Epithelial cell of proximal tubule (primary cell): ENCODE measurements around the gene ADGRD1. TPM values are rescaled to one million over a fixed set of nuclear protein-coding genes. Genes with fewer than 3 reads are reported as not detected.

Experiments used
- DNase-seq: peaks from one replicate; pipeline ENCODE4 v3.0.0-alpha.2; 2011; ENCODE audit warnings: low read depth
- H3K4me3 ChIP-seq: 2 replicates; pipeline ENCODE4 v1.5.1; 2011; ENCODE audit warnings: low read depth, mild to moderate bottlenecking, low read length
- total RNA-seq: library from RNA; depleted of rRNA; stranded (reverse); fragments of >200 nt; gene quantifications from 2 replicates; pipeline ENCODE4 v1.2.3, GENCODE V29; 2015
- TF ChIP-seq, protein P1 (sequence below): conservative IDR thresholded peaks from 2 replicates; pipeline ENCODE4 v1.5.1; 2012; ENCODE audit warnings: low read depth, mild to moderate bottlenecking, low read length

The ADGRD1 gene
- total RNA-seq, 1 donor from 2014 or later: not detected

DNA sequence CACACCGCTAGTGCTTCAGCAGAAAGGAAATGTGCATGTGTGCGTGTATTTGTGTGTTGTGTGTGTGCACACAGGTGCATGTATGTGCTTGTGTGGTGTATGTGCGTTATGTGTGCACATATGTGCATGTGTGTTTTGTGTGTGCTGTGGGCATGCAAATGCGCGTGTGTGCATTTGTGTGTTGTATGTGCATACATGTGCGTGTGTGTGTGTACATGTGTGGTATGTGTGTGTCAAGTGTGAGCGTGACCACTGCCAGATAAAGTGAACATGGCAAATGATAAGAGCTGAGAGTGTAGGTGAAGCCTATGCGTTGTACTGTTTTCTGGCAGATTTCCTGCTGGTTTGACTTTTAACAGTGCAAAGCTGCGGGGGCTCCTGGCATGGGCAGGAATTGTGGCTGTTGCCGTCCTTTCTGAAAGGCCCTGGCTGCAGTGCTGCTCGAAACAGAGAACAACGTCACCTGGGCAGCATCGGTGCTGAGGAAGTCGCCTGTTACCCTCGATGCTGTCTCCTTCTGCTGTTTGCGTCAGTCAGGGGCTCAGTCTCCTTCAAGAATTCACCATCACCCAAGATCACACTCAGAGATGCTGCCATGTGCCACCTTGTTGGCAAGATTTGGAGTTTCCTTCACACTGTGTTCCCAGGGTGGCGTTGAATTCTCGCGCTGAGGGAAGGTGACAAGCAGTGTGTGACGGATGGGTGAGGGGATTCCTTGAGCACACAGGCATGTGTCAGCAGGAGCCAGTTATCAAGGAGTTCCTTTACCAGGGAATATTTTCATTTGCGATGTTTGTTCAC is 56.1 kb downstream of the ADGRD1 start:
- no peak for DNase-seq
- H3K4me3 ChIP-seq: no peak overlapping the region
- TF ChIP-seq, protein P1, sequence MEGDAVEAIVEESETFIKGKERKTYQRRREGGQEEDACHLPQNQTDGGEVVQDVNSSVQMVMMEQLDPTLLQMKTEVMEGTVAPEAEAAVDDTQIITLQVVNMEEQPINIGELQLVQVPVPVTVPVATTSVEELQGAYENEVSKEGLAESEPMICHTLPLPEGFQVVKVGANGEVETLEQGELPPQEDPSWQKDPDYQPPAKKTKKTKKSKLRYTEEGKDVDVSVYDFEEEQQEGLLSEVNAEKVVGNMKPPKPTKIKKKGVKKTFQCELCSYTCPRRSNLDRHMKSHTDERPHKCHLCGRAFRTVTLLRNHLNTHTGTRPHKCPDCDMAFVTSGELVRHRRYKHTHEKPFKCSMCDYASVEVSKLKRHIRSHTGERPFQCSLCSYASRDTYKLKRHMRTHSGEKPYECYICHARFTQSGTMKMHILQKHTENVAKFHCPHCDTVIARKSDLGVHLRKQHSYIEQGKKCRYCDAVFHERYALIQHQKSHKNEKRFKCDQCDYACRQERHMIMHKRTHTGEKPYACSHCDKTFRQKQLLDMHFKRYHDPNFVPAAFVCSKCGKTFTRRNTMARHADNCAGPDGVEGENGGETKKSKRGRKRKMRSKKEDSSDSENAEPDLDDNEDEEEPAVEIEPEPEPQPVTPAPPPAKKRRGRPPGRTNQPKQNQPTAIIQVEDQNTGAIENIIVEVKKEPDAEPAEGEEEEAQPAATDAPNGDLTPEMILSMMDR: no peak

DNA sequence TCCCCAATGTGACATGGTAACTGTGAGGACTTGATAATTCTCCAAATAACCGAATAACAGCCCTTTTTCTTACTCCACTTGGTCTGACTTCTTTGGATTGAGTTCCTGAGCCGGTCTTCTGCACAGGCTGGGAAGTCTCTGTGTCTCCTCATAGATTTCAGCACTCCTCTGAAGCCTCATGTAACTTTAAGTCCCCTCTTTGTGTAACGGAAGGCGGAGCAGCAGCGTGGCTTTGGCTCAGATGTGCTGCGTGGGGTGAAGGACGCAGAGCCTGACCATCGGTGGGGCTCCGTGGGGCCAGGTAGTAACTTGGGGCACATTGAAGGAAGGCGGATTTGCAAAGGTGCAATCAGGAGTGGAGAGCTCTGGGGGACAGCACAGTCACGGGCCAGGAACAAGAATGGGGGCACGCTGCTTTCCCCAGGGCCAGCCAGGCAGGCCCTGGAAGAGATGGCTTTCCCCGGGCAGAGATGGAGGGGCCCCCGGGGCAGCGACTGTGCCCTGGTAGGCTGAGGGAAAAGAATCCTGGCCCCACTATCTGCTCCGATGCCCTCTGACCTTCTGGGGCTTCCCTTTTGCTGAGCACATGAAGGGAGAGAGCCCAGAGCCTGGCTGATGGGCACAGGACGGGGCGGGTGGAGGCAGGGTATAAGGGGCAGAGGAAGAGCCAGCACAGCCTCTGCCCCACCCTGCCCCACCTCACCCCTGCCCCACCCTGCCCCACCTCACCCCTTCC is 56.9 kb downstream of the ADGRD1 start:
- TF ChIP-seq, protein P1: no peak
- H3K4me3 ChIP-seq: no peak overlapping the region
- no peak for DNase-seq

DNA sequence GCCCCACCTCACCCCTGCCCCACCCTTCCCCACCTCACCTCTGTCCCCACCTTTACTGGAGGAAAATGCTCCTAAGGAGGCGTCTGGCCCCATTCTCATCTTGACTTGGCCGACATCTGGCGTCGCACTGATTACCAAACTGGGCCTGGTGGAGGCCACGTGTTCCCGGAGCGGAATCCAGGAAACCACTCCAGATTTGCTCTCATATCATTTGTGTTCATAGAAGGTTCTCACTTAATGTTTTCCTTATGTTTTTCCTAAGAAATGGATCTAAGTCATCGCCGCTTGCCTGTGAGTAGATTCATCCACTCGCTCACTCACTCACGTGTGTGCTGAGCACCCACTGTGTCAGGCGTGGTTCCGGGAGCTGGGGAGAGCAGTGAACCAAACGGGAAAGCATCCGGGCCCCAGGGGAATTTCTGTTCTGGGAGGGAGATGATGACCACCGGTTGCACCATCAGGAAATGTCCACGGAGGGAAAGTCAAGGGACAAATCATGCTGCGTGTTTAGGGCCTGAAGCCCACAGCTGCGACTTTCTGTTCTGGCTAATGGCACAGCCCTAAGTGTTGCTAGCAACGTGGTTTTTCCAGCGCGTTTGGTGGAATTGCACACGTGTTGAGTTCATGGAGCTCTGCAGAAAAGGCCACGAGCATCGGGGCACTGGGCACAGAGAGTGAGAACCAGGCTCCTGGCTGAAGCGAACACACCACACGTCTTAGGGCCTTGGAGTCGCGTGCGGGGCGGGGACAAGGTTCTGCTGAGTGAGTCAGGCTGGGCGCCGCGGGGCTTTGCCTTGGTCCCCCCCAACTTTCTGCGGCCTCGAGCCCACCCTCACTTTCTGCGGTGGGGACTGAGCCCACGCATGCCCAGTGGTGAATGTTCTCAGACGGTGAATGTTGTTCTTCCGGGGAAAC is 57.7 kb downstream of the ADGRD1 start:
- DNase-seq: no peak
- TF ChIP-seq, protein P1: no peak
- H3K4me3 ChIP-seq: no peak overlapping the region

DNA sequence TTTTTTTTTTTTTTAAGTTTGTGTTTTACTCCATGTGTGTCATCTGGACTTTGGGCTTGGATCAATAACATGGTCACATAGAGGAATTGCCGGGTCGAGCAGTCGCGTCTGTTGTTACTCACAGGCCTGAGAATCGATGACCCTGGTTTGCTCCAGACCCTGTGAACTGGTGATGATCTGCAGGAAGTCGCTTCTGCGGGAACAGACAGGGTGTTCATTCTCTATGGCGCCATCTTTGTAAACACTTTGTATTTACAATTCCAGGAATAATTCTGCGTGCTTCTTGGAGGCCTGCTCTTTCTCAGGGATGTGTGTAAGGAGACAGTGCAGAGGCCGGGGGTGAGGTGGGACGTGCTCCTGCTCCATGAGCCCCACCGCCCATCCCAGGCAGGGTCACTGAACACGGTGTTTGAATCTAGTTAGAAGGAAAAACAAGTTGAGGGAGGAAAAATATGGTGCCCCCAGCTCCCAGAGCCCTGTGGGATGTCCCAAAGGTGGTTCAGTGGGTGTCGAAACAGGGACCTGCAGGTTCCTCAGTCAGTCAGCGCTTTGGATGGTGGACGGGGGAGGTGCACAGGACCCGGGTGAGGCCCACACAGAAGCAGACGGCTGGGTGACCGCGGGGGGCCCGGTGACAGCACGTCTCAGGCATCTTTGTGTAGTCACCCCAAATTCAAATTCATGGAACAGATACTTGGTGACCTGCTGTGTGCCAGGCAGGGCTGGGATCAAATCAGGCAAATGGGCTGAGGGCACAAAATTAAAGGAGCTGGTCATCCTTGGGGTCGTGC is 58.8 kb downstream of the ADGRD1 start:
- H3K4me3 ChIP-seq: no peak overlapping the region
- TF ChIP-seq, protein P1: no peak

DNA sequence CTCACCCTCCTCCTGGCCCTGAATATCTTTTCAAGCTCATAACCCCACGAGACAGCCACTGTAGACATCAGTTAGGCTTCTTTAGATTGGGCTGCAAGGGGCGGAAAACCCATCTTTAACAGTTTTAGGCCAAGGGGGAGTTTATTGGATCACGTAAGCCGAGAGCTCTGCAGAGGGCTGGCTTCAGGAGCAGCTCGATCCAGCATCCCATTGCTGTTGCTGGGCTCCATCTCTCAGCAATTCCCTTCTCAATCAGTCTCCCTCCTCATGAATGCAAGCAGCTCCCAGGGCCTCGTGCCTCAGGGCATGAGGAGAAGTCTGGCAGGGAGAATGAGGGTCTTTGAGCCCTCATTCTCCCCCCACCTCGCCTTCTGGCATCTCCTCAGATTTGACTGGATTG is 59.4 kb downstream of the ADGRD1 start:
- DNase-seq: no peak
- TF ChIP-seq, protein P1: no peak
- H3K4me3 ChIP-seq: no peak overlapping the region

More for the DNA sequence above, 58.8 kb downstream of the ADGRD1 start:
- DNase-seq: no peak

DNA sequence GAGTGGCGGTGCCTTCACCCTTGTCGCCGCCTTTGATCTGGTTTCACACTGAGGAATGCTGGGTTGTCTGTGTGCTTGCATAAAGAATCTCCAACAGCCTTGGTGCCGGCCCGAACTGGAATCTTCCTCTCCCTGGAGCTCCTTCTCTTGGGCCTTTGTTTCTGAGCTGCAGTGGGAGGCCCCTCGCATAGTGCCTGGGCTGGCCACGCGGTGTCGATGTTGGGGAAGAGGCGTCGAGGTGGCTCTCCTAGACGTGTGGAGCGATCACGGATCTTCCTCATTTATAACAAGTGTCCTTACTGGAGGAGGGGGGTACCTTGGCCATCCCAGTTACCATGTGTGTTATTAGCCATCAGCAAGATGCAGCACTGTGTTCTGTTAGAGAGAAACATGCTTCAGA is 60.6 kb downstream of the ADGRD1 start:
- TF ChIP-seq, protein P1: no peak
- H3K4me3 ChIP-seq: no peak overlapping the region
- no peak for DNase-seq
